Activated T-cell treated with anti-CD3 and anti-CD28 coated beads, Interleukin-2, amount 50 U/mL, for 4 hours (primary cell): Measurements from ENCODE around the gene ANKRD2. TPM values are rescaled to one million over a fixed set of nuclear protein-coding genes. Genes with fewer than 3 reads are reported as not detected.
"Not testable (repeated sequence)": the region's sequence is repeated elsewhere in the genome, so short reads cannot be mapped to it uniquely, and the experiment has no call there.

Experiments
- ATAC-seq, 2 donors: fragments of 200-7000 bp; cut with Tn5 transposase; one replicate each; pipeline ENCODE4 v1.10.0; 2021
- DNase-seq: peaks from one replicate; pipeline ENCODE4 v3.0.0-alpha.2; 2020
- H3K27me3 Mint-ChIP-seq: one replicate; pipeline ENCODE4 v1.8.0; 2021; ENCODE audit warnings: low read depth, mixed read lengths
- H3K36me3 Mint-ChIP-seq: one replicate; pipeline ENCODE4 v1.8.0; 2022; ENCODE audit warnings: mixed read lengths; ENCODE audit not compliant: insufficient read depth
- H3K4me1 Mint-ChIP-seq: one replicate; pipeline ENCODE4 v1.8.0; 2021; ENCODE audit warnings: low read depth, mixed read lengths
- H3K4me3 Mint-ChIP-seq: one replicate; pipeline ENCODE4 v1.8.0; 2021; ENCODE audit warnings: mild to moderate bottlenecking, moderate library complexity, mixed read lengths
- H3K9me3 Mint-ChIP-seq: one replicate; pipeline ENCODE4 v1.8.0; 2021; ENCODE audit warnings: mixed read lengths
- total RNA-seq, 3 donors: library from RNA; stranded (reverse); gene quantifications; one replicate each; pipeline ENCODE4 v1.2.1, GENCODE V29; 2021

ANKRD2 gene
- total RNA-seq, 3 donors from 2014 or later: not detected

DNA sequence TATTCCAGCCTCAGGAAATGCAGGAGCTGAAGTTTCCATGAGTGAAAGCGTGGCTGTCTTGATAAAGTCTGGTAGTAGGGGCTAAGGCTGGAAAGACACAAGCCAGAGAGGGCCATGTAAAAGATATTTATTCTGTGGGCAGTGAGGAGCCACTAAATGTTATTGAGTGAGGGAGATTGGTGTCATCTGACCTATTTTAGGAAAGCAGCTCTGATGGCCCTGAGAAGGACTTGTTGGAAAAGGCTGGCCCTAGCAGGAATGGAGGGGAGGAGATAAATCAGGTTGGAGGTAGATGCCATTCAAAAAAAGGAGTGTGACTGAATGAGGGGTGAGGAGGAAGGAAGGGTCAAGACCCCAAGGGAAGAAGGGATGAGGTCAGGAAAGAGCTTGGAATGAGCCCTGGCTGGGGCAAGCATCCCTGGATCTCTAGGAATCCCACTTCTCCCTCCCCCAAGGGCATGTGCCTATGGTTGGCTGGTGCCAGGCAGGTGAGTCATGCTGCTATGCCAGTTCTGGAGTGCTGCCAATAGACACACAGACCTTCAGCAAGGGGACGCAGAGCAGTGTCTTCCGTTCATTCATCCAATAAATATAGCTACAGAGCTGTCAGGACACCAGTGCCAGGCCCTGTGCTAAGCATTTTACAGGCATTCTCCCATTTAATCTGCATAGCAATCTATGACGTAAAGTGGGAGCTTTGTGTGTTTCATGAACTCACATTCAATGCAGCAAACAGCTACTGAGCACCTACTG lies 2.0 kb downstream of the ANKRD2 start:
- Mint-ChIP-seq H3K9me3 (no peaks in the 10 kb centered on the region), H3K27me3 (peaks cover 2% of the 10 kb centered on the region), H3K36me3 (no peaks in the 10 kb centered on the region), H3K4me1 (no peaks in the 10 kb centered on the region), H3K4me3 (no peak overlapping the region)
- DNase-seq (no peak), ATAC-seq (no peak)

DNA sequence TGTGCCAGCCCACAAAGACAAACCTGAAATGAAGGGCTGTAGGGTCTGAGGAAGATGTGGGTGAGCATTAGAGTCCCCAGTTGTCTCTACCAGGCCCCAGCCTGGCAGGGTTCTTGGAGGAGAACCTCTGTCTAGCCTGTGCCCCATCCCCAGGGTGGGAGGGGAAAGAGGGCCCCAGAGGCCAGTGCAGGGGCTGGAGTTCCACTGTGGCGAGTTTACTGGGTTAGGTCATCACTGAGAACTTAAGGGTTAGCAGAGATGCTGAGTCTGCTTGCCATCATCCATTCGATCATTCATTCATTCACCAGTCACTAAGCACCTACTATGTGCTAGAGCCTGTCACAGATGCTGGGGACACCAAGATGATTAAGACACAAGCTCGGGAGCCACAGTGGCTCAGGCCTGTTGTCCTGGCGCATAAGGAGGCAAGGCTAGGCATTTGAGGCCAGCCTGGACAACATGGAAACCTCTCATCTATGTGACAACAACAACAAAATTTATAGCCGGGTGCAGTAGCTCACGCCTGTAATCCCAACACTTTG lies 2.6 kb downstream of the ANKRD2 start:
- no peak for ATAC-seq
- Mint-ChIP-seq H3K27me3 (peaks cover 6% of the 10 kb centered on the region), H3K4me3 (no peak overlapping the region), H3K4me1 (no peaks in the 10 kb centered on the region), H3K36me3 (no peaks in the 10 kb centered on the region), H3K9me3 (no peaks in the 10 kb centered on the region)
- no peak for DNase-seq

DNA sequence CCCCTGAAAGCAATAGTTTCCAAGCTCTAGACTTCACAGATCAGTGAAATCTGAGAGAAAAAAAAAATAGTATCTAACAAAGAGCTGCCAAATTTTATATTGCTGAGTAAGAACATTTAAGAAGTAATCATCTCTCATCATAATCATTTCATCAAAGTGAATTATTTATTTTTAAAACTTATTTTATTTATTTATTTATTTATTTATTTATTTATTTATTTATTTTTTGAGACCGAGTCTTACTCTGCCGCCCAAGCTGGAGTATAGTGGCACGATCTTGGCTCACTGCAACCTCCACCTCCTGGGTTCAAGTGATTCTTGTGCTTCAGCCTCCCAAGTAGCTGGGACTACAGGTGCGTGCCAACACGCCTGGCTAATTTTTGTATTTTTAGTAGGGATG lies 3.9 kb downstream of the ANKRD2 start:
- ATAC-seq, H3K27me3 Mint-ChIP-seq, H3K4me1 Mint-ChIP-seq: not testable (repeated sequence)

DNA sequence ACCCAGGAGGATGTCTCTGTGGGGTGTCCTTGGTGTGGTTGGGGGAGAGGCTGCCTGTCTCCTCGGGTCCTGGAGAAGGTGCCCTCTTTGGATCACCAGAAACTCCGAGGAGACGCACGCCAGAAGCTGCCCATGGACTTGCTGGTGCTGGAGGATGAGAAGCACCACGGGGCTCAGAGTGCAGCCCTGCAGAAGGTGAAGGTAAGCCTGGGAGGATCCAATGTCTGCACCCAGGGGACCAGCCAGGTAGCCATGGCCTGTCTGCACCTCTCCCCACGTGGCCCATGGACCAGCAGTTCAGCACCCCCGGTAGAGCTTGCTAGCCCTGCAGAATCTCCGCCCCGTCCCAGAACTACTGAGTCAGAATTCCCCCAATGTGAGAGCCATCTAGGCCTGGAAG lies 5.1 kb downstream of the ANKRD2 start:
- ATAC-seq (no peak), DNase-seq (no peak)
- no peaks in the 10 kb centered on the region for H3K9me3 Mint-ChIP-seq
- H3K36me3 Mint-ChIP-seq: no peaks in the 10 kb centered on the region
- no peak overlapping the region for H3K4me3 Mint-ChIP-seq
- H3K27me3 Mint-ChIP-seq: peaks cover 6% of the 10 kb centered on the region
- no peaks in the 10 kb centered on the region for H3K4me1 Mint-ChIP-seq

More for the DNA sequence above, 3.9 kb downstream of the ANKRD2 start:
- DNase-seq, H3K36me3 Mint-ChIP-seq, H3K9me3 Mint-ChIP-seq, H3K4me3 Mint-ChIP-seq: not testable (repeated sequence)

DNA sequence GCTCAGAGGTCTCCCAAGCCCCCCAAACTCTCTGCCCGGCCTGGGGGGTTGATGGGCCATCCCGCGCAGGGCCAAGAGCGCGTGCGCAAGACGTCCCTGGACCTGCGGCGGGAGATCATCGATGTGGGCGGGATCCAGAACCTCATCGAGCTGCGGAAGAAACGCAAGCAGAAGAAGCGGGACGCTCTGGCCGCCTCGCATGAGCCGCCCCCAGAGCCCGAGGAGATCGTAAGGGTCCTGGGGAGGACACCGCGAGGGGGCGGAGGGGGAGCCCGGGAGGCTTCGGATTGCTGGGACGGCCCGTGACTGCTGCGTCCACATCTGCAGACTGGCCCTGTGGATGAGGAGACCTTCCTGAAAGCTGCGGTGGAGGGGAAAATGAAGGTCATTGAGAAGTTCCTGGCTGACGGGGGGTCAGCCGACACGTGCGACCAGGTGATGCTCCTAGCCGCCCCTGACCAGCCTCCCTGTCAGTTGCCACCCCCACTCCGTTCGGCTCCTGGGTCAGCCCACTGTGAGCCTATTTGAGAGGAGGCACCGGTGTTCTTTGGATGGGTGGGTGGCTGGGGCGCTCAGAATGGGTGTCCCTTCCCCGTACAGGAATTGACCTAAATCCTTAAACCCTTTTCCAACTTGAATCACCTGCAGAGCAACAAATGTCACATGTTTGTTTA lies 5.7 kb downstream of the ANKRD2 start:
- H3K4me1 Mint-ChIP-seq: no peaks in the 10 kb centered on the region
- peaks cover 6% of the 10 kb centered on the region for H3K27me3 Mint-ChIP-seq
- no peak overlapping the region for H3K4me3 Mint-ChIP-seq
- ATAC-seq: no peak
- H3K36me3 Mint-ChIP-seq: no peaks in the 10 kb centered on the region
- H3K9me3 Mint-ChIP-seq: no peaks in the 10 kb centered on the region
- no peak for DNase-seq

DNA sequence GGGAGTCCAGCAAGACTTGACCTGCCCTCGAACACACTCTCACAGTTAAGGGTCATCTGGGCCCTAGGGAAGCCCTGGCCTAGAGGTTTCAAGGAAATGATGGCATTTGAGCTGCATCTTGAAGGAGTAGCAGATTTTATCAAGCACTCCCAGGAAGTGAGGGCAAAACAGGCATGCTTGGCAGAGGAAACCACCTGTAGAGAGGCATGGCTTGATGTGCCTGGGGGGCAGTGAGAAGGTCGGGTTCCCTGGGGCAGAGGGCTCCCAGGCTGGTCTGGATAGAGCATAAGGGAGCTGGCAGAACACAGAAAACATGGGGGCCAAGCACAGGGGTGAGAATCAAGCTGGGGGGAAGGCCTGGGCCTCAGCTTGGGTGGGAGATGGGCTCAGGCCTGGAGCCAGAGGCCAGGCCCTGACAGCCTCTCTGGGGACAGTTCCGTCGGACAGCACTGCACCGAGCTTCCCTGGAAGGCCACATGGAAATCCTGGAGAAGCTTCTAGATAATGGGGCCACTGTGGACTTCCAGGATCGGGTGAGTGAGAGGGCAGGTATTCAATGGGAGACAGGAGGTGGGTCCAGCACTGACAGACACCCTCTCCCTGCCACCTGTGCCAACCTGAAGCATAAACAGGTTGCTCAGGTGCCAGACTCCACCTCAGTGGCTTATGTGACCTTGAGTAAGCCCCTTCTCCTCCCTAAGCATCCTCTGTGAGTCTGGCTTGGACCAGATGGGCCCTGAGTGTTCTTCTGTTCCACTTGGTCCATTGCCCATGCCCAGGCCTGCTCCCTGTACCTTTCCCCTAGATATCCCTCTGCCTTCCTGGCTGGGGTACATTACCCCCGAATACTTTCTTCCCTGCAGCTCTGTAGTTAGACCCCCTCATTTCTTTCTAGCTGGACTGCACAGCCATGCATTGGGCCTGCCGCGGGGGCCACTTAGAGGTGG lies 8.1 kb downstream of the ANKRD2 start:
- no peaks in the 10 kb centered on the region for H3K9me3 Mint-ChIP-seq
- H3K27me3 Mint-ChIP-seq: peaks cover 6% of the 10 kb centered on the region
- H3K36me3 Mint-ChIP-seq: no peaks in the 10 kb centered on the region
- no peak overlapping the region for H3K4me3 Mint-ChIP-seq
- no peaks in the 10 kb centered on the region for H3K4me1 Mint-ChIP-seq
- ATAC-seq: no peak
- no peak for DNase-seq

DNA sequence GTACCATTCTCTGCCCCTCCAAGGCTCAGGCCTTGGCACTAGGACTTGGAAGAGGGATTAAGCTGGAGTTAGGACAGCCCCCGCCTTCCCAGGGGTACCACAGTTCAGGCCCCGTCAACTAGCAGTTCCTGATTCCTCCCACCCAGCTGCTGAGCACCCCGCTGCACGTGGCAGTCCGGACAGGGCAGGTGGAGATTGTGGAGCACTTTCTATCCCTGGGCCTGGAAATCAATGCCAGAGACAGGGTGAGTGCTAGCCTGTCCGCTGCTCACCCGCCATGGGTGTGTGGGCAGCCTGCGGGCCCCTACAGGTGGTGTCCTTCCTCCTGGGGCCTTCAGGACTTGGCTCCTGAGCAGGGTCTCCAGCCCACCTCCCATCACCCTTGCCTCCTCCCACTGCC lies 9.6 kb downstream of the ANKRD2 start:
- ATAC-seq (no peak), DNase-seq (no peak)
- Mint-ChIP-seq H3K4me3 (no peak overlapping the region), H3K36me3 (no peaks in the 10 kb centered on the region), H3K4me1 (no peaks in the 10 kb centered on the region), H3K27me3 (peaks cover 6% of the 10 kb centered on the region), H3K9me3 (no peaks in the 10 kb centered on the region)

DNA sequence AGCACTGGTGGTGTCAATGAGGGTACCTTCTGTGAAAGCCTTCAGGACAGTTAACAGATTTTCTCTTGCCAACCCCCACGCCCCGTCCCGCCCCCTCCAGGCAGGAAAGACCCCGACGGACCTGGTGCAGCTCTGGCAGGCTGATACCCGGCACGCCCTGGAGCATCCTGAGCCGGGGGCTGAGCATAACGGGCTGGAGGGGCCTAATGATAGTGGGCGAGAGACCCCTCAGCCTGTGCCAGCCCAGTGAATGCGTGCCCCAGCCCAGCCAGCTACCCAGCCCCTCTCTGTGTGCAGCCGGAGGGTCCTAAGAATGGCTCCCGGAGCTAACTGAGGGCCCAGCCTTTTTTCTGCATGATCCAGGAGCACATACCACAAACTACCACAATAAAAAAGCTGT lies 10.9 kb downstream of the ANKRD2 start:
- Mint-ChIP-seq H3K9me3 (no peaks in the 10 kb centered on the region), H3K36me3 (no peaks in the 10 kb centered on the region), H3K4me1 (no peaks in the 10 kb centered on the region), H3K27me3 (peaks cover 3% of the 10 kb centered on the region), H3K4me3 (no peak overlapping the region)
- no peak for DNase-seq
- ATAC-seq: no peak

DNA sequence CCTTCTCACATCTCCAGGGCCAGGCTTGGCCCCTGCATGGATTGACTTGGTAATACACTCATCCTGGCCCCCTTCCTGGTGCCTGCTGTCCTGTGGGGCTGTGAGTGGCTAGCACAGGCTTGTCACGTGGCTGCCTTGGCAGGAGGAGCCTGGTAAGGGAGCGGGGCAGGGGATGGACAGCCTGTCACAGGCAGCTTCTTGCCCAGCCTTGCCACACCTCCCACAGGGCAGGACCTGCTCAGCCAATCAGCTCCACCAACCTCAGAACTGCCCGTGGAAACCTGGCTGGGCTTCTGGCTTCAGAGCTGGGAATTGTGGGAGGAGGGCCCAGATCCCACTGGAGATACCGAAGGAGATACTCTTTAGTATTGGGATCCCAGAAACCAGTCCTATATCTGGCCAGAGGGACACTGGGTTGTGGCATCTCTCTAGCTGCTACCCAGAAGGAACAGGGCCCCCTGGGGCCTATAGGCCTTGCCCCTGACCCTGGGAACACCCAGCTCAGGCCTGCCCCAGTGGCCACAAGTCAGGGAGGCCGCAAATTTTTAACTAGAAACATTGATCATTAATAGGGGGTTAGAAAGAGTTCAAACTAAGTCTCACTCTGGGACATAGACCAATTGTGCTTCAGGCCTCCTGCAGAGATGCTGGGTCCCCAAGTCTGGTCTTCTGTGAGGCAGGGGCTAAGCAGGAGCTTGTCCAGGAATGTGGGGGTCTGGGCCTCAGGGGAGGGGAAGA lies 11.7 kb downstream of the ANKRD2 start, which contains the start of gene HOGA1:
Gene HOGA1 (plus strand): TSS at position 330 of the 738 bp plus-strand sequence. CDS start 315 bp downstream, at position 645.
- Mint-ChIP-seq H3K36me3 (no peaks in the 10 kb centered on the region), H3K27me3 (peaks cover 3% of the 10 kb centered on the region), H3K4me1 (no peaks in the 10 kb centered on the region), H3K4me3 (no peak within 1 kb of the TSS), H3K9me3 (no peaks in the 10 kb centered on the region)
- ATAC-seq (no peak), DNase-seq (no peak)

DNA sequence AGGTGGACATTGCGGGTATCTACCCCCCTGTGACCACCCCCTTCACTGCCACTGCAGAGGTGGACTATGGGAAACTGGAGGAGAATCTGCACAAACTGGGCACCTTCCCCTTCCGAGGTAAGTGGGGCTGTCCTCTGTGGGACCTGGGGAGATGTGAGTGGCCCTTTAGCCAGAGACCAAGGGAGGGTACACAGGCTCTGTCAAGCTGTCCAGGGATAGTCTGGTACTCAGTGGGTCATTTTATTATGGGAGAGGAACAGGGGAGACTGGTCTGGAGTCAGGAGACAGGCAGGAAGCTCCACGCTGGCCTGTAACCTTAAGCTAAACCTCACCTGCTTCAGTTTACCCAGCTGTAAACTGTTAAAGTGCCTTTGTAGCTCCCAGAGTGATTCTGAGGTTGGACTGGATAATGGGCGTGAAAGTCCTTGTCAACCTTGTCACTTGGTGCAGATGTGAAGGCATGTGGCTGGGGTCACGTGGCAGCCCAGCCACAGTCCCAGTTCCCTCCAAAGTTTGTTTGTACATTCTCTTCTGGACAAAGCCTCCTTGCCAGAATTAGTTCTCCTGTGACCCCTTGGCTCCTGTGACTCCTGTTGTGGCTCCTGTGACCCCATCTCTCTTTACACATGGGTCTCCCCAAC lies 12.3 kb downstream of the ANKRD2 start:
- Mint-ChIP-seq H3K4me3 (no peak overlapping the region), H3K9me3 (no peaks in the 10 kb centered on the region), H3K4me1 (no peaks in the 10 kb centered on the region), H3K27me3 (peaks cover 1% of the 10 kb centered on the region), H3K36me3 (no peaks in the 10 kb centered on the region)
- no peak for ATAC-seq
- DNase-seq: no peak

DNA sequence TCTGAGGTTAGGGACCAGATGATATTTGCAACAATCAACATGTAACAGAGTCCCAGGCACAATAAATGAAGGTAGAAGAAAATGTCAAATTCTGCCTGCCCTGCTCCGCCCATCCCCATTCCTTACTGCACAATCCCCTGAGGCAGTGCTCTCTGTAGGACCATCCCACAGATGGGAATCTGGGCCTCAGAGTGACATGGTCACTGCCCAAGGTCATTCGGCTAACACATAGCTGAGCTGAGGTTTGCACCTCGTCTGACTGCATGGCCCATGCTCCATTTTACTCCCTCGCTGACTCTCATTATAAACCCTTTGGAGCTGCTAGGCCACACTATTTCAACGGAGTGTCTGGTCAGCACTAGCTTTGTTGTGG lies 12.8 kb downstream of the ANKRD2 start:
- no peak overlapping the region for H3K4me3 Mint-ChIP-seq

DNA sequence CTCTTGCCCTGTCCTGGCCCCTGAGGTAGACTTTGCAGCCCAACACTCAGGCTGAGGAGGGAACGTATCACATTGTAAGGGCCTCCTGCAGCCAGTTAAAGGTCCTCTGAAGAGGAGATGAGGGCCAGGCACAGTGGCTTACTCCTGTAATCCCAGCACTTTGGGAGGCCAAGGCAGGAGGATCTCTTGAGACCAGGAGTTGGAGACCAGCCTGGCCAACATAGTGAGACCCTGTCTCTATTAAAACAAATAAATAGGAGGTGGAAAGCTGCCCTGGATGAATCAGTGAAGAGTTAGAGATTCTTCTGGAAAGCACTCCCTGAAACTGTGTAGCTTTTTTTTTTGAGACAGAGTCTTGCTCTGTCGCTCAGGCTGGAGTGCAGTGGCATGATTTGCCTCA lies 14.6 kb downstream of the ANKRD2 start:
- Mint-ChIP-seq H3K4me1 (peaks cover 2% of the 10 kb centered on the region), H3K4me3 (no peak overlapping the region), H3K9me3 (no peaks in the 10 kb centered on the region), H3K36me3 (no peaks in the 10 kb centered on the region), H3K27me3 (no peaks in the 10 kb centered on the region)
- ATAC-seq: no peak
- no peak for DNase-seq

More for the DNA sequence above, 12.8 kb downstream of the ANKRD2 start:
- no peak for ATAC-seq
- Mint-ChIP-seq H3K27me3 (no peaks in the 10 kb centered on the region), H3K9me3 (no peaks in the 10 kb centered on the region), H3K4me1 (peaks cover under 1% of the 10 kb centered on the region), H3K36me3 (no peaks in the 10 kb centered on the region)
- no peak for DNase-seq

DNA sequence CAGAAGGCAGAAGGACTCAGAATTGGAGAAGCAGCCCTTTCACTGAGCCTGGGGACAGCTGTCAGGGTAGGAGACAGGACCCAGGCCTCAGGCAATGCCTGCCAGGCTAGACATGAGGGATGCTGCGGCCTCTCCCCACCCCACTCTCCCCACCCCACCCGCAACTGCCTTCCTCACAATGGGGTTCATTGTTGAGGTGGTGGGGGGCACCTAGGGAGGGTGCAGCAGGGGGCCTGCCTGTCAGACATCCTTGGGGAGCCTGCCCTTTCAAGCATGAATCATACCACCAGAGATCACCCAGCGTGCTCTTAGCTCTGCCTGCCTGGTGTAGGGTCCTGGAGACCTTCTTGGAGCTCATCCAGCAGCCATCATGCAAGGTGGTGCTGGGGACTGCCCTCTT lies 16.9 kb downstream of the ANKRD2 start, which contains the start of gene C10orf62:
Gene C10orf62 (plus strand): TSS at position 243 of the 400 bp plus-strand sequence. CDS start 177 bp downstream, outside the sequence.
- Mint-ChIP-seq H3K4me1 (peaks cover 2% of the 10 kb centered on the region), H3K36me3 (no peaks in the 10 kb centered on the region), H3K9me3 (no peaks in the 10 kb centered on the region), H3K27me3 (no peaks in the 10 kb centered on the region), H3K4me3 (no peak within 1 kb of the TSS)
- DNase-seq (no peak), ATAC-seq (no peak)
